GM11168 (cell line): Measurements from ENCODE around the gene HOXA10.

Source experiments
- in situ Hi-C: fragments of 300-500 bp; cut with MboI; formaldehyde crosslinking; loops from one replicate; pipeline ENCODE4 v1.12.0; 2022; ENCODE audit warnings: low sequenced_read_pairs; ENCODE audit not compliant: unreplicated experiment

HOXA10 gene

GRCh38 chr7:27125986-27126394, 48.1 kb downstream of the HOXA10 start:
- in situ Hi-C loops: no loop called here

DNA sequence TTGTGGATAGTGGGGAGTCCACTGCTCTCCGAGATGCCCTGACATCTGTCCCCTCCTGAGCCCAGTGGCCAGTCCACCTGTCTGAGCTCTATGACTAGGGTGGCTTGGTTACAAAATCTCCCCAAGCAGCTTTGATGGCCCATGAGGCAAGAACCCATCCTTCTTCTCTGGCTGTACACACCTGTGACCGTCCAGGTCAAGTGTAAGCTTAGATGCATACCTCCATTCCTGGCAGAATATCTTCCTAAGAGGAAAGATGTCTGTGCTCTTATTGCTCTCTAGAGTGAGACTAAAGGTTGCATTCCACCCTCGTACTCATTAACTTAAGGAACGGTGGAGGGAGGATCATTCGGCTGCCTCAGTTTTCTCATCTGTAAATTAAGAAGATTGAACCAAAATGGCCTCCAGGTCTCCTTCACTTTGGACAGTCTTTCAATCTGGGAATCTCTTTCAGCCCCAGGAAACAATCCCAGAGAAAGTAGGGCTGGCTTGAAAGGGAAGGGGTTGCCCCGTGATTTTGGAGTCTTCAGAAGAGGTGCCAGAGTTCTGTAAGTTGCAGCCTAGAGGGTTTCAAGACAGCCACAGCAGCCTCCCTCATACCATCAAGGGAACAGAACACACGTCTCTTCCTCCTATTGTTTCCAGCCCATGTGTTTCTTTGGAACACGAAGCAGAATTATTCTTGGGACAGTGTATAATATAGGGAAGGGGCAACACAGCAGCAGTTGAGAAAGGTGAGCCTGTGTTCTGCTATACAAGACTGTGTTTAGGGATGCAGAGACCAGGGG, 49.0 kb downstream of the HOXA10 start:
- in situ Hi-C loops: no loop called here

- in situ Hi-C loops: no loop called here
Measured at GRCh38 chr7:27124096-27124901, 49.8 kb downstream of the HOXA10 start.

- in situ Hi-C loops: no loop called here
Measured at GRCh38 chr7:27123477-27124053, 50.6 kb downstream of the HOXA10 start.

- in situ Hi-C loops: no loop called here
Measured at GRCh38 chr7:27123007-27123476, 51.1 kb downstream of the HOXA10 start.

DNA sequence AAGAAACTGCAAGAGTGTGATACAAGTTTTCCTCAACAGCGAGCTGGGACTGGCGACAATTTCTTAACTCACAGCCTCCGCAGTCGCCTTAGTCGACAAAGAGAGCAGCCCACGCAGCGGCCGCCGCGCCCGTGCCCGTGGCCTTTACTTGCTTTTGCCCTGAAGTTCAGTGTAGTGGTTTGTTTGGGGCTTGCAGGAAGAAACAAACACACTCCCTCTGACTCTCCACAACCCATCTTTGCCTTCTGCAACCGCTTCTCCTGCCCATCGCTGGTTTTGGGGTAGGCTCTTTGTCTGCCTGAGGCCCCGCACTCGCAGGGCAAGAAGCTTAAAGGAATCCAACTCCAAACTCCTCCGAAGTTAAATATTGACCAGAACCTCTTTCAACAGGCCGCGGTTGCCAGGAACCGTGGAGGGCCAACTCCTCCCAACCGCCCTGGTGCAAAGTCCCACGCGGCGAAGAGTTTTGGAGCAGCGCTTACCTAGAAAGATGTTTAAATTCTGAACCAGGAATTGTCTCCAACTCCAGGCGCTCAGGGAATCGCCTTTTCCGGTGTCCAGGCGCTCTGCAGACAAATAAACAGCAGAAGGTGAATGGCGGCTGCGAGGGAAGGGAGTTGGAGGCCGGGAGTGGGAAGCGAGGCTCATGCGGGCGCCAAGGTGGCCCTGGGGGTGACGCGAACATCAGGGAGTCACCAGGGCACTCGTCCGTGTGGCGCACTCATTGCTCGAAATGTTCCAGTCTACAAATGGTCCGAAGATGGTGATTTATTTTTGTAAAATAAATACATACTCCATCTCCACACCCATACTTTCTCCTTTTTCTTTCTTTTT, 51.8 kb downstream of the HOXA10 start:
- in situ Hi-C loops: no loop called here

- in situ Hi-C loops: no loop called here
Measured at GRCh38 chr7:27121684-27122076, 52.4 kb downstream of the HOXA10 start.
